ENCODE measurements around the gene KRTAP3-3. TPM values are rescaled to one million over a fixed set of nuclear protein-coding genes. Genes with fewer than 3 reads are reported as not detected.

KRTAP3-3 gene
- total RNA-seq, 1 donor: not detected

GRCh38 chr17:40974366-40974765 is 19.6 kb downstream of the KRTAP3-3 start:
- Histone ChIP-seq H3K4me1 (ENCODE audit: insufficient read depth, low read length) (no peaks in the 10 kb centered on the region), H3K36me3 (ENCODE audit: insufficient read depth, low read length) (no peaks in the 10 kb centered on the region), H3K27me3 (ENCODE audit: insufficient read depth, low read length) (no peaks in the 10 kb centered on the region), H3K9me3 (ENCODE audit: low read depth, low read length) (no peaks in the 10 kb centered on the region), H3K4me2 (ENCODE audit: insufficient read depth, low read length) (no peak overlapping the region), H4K20me1 (ENCODE audit: insufficient read depth, low read length) (no peaks in the 10 kb centered on the region), H3K4me3 (ENCODE audit: insufficient read depth, low read length) (no peak overlapping the region), H3K79me2 (ENCODE audit: insufficient read depth, low read length) (no peaks in the 10 kb centered on the region), H2AFZ (ENCODE audit: low read length) (no peak overlapping the region), H3K27ac (ENCODE audit: low read depth, low read length) (no peak overlapping the region)
- DNase-seq (ENCODE audit: insufficient read length, low spot score, missing footprints): no peak
- TF ChIP-seq CTCF (IDR thresholded peaks at IDR 0.05; ENCODE audit: extremely low read depth, low read depth, low read length): no peak

DNA sequence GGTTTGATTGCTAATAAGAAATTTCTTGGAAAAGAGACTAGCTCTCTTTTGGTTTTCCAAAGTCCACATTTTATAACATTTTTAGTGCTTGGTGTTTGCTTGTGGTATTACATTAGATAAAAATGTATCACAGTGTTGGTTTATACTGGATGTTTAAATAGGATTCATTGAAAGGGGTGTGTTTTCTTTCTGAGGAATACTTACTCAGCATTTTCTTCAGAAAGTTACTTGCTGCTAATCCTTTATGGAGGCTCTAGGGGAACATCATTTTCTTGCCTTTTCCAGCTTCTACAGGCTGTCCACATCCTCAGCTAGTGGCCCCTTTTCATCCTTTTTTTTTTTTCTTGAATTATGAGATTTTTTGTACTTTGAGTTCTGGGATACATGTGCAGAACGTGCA is 26.4 kb downstream of the KRTAP3-3 start:
- Histone ChIP-seq H3K27ac (ENCODE audit: low read depth, low read length) (no peak overlapping the region), H2AFZ (ENCODE audit: low read length) (no peak overlapping the region), H3K36me3 (ENCODE audit: insufficient read depth, low read length) (no peaks in the 10 kb centered on the region), H3K27me3 (ENCODE audit: insufficient read depth, low read length) (no peaks in the 10 kb centered on the region), H3K4me3 (ENCODE audit: insufficient read depth, low read length) (no peak overlapping the region), H3K79me2 (ENCODE audit: insufficient read depth, low read length) (no peaks in the 10 kb centered on the region), H3K4me1 (ENCODE audit: insufficient read depth, low read length) (no peaks in the 10 kb centered on the region), H3K9me3 (ENCODE audit: low read depth, low read length) (no peaks in the 10 kb centered on the region), H4K20me1 (ENCODE audit: insufficient read depth, low read length) (no peaks in the 10 kb centered on the region), H3K4me2 (ENCODE audit: insufficient read depth, low read length) (no peak overlapping the region)
- no peak for TF ChIP-seq CTCF (IDR thresholded peaks at IDR 0.05; ENCODE audit: extremely low read depth, low read depth, low read length)
- no peak for DNase-seq (ENCODE audit: insufficient read length, low spot score, missing footprints)

- Histone ChIP-seq H3K9me3 (ENCODE audit: low read depth, low read length) (no peaks in the 10 kb centered on the region), H3K4me3 (ENCODE audit: insufficient read depth, low read length) (no peak within 1 kb of the TSS), H3K27me3 (ENCODE audit: insufficient read depth, low read length) (no peaks in the 10 kb centered on the region), H3K79me2 (ENCODE audit: insufficient read depth, low read length) (no peaks in the 10 kb centered on the region), H3K36me3 (ENCODE audit: insufficient read depth, low read length) (no peaks in the 10 kb centered on the region), H3K27ac (ENCODE audit: low read depth, low read length) (no peak within 1 kb of the TSS), H2AFZ (ENCODE audit: low read length) (no peak within 1 kb of the TSS), H4K20me1 (ENCODE audit: insufficient read depth, low read length) (no peaks in the 10 kb centered on the region), H3K4me2 (ENCODE audit: insufficient read depth, low read length) (no peak within 1 kb of the TSS), H3K4me1 (ENCODE audit: insufficient read depth, low read length) (no peaks in the 10 kb centered on the region)
- no peak for DNase-seq (ENCODE audit: insufficient read length, low spot score, missing footprints)
- TF ChIP-seq CTCF (IDR thresholded peaks at IDR 0.05; ENCODE audit: extremely low read depth, low read depth, low read length): no peak
Observed at GRCh38 chr17:40966848-40967247, 27.1 kb downstream of the KRTAP3-3 start, which contains the start of gene KRT39. TSS of gene KRT39 (minus strand) at chr17:40966948. CDS start at chr17:40966856, 92 bp downstream.

DNA sequence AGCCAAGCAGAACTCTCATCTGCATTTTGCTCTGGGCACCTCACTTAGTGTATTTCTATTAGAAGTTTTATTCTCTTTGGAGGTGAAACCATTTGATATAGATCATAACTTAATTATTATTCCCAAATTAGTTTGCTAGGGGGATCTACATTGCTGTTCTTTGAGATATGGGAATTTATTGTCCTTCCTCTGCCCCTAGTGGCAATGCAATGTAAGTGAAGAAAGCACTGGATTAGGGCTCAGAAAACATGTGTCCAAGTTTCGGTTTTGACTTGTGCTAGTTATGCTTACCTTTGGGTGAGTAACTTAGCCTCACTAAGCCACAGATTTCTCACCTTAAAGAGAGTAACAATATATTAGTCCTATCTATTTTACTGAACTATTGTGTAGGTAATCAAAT is 30.1 kb downstream of the KRTAP3-3 start:
- Histone ChIP-seq H3K4me3 (ENCODE audit: insufficient read depth, low read length) (no peak overlapping the region), H3K4me2 (ENCODE audit: insufficient read depth, low read length) (no peak overlapping the region), H3K27me3 (ENCODE audit: insufficient read depth, low read length) (no peaks in the 10 kb centered on the region), H3K79me2 (ENCODE audit: insufficient read depth, low read length) (no peaks in the 10 kb centered on the region), H2AFZ (ENCODE audit: low read length) (peak overlapping the region; percentile 49), H3K4me1 (ENCODE audit: insufficient read depth, low read length) (peaks cover 6% of the 10 kb centered on the region), H3K36me3 (ENCODE audit: insufficient read depth, low read length) (no peaks in the 10 kb centered on the region), H3K9me3 (ENCODE audit: low read depth, low read length) (no peaks in the 10 kb centered on the region), H3K27ac (ENCODE audit: low read depth, low read length) (no peak overlapping the region), H4K20me1 (ENCODE audit: insufficient read depth, low read length) (no peaks in the 10 kb centered on the region)
- peak; percentile 53 for TF ChIP-seq CTCF (IDR thresholded peaks at IDR 0.05; ENCODE audit: extremely low read depth, low read depth, low read length)
- DNase-seq (ENCODE audit: insufficient read length, low spot score, missing footprints): no peak
